CD4-positive, alpha-beta T cell (primary cell): ENCODE results near the gene C12orf56. TPM values are rescaled to one million over a fixed set of nuclear protein-coding genes. Genes with fewer than 3 reads are reported as not detected.

ENCODE experiments used
- ATAC-seq: fragments of 200-7000 bp; cut with Tn5 transposase; one replicate; pipeline ENCODE4 v1.10.0; 2022; ENCODE audit warnings: mild to moderate bottlenecking; ENCODE audit not compliant: poor library complexity
- CTCF ChIA-PET: fragments of 350-600 bp; sonication (Branson Sonifier 250); formaldehyde crosslinking; loops from one replicate; lab custom pipeline; 2021; ENCODE audit warnings: antibody characterized with exemption, inconsistent platforms; lab: Charles Lee
- POLR2A ChIA-PET: fragments of 350-600 bp; sonication (Branson Sonifier 250); formaldehyde crosslinking; loops from one replicate; lab custom pipeline; 2021; ENCODE audit warnings: antibody characterized with exemption, inconsistent platforms; lab: Charles Lee
- DNase-seq, 14 experiments: peaks; one replicate each; pipeline ENCODE4 v3.0.0-alpha.2; 2013 to 2020; ENCODE audit warnings: mixed read lengths in 2 of 14
- H3K27ac ChIP-seq, 2 donors: one replicate each; pipeline versions ENCODE4 v1.5.1 to v1.7.0; 2013; ENCODE audit warnings: low read length in 2 of 2, low read depth in 1 of 2, mild to moderate bottlenecking in 1 of 2
- H3K27me3 ChIP-seq, 2 experiments: 1 replicate in 1 of 2; 2 replicates in 1 of 2; pipeline versions ENCODE4 v1.6.1 to v1.7.0; 2013; ENCODE audit warnings: low read length in 2 of 2, control low read depth in 1 of 2, mild to moderate bottlenecking in 1 of 2, moderate library complexity in 1 of 2; ENCODE audit not compliant: insufficient read depth in 2 of 2, control insufficient read depth in 1 of 2
- H3K36me3 ChIP-seq: one replicate; pipeline ENCODE4 v1.6.1; 2013; ENCODE audit warnings: low read length, control low read depth; ENCODE audit not compliant: insufficient read depth
- H3K4me1 ChIP-seq: one replicate; pipeline ENCODE4 v1.6.1; 2013; ENCODE audit warnings: low read length, control low read depth; ENCODE audit not compliant: insufficient read depth
- H3K4me3 ChIP-seq: one replicate; pipeline ENCODE4 v1.5.1; 2013; ENCODE audit warnings: mild to moderate bottlenecking, low read length, moderate library complexity
- H3K9me3 ChIP-seq, 2 experiments: 1 replicate in 1 of 2; 2 replicates in 1 of 2; pipeline versions ENCODE4 v1.6.1 to v1.7.0; 2013; ENCODE audit warnings: low read length in 2 of 2, mild to moderate bottlenecking in 2 of 2, control low read depth in 1 of 2, moderate library complexity in 1 of 2; ENCODE audit not compliant: control insufficient read depth in 1 of 2, insufficient read depth in 1 of 2
- H3K27ac Mint-ChIP-seq: one replicate; pipeline ENCODE4 v1.8.0; 2020; ENCODE audit warnings: mixed read lengths
- H3K27me3 Mint-ChIP-seq: one replicate; pipeline ENCODE4 v1.8.0; 2021; ENCODE audit warnings: mixed read lengths
- H3K36me3 Mint-ChIP-seq: one replicate; pipeline ENCODE4 v1.8.0; 2021; ENCODE audit warnings: low read depth, mixed read lengths
- H3K4me1 Mint-ChIP-seq: one replicate; pipeline ENCODE4 v1.8.0; 2021; ENCODE audit warnings: low read depth, mixed read lengths
- H3K4me3 Mint-ChIP-seq: one replicate; pipeline ENCODE4 v1.8.0; 2020; ENCODE audit warnings: mild to moderate bottlenecking, mixed read lengths
- H3K9me3 Mint-ChIP-seq: one replicate; pipeline ENCODE4 v1.8.0; 2020; ENCODE audit warnings: mixed read lengths
- CTCF ChIP-seq: fragments of 200-600 bp; IDR thresholded peaks from one replicate; pipeline ENCODE4 v1.8.0; 2022; ENCODE audit warnings: antibody characterized with exemption, mild to moderate bottlenecking
- intact Hi-C, 2 experiments: fragments of 100-400 bp; cut with DNase I in 1 of 2; cut with micrococcal nuclease in 1 of 2; formaldehyde crosslinking; loops; one replicate each; pipeline versions ENCODE4 v1.15.1 to v1.9.0; 2023 to 2025; cut with DNase I, micrococcal nuclease
- total RNA-seq, 174 experiments: library from RNA in 2 of 174; stranded (reverse) in 2 of 174; gene quantifications; one replicate each; pipeline ENCODE4 v1.2.3 and lab custom pipeline; 2021 to 2026

Gene C12orf56
- total RNA-seq, 2 experiments from 2014 or later, result 0.08 to 0.17 TPM

DNA sequence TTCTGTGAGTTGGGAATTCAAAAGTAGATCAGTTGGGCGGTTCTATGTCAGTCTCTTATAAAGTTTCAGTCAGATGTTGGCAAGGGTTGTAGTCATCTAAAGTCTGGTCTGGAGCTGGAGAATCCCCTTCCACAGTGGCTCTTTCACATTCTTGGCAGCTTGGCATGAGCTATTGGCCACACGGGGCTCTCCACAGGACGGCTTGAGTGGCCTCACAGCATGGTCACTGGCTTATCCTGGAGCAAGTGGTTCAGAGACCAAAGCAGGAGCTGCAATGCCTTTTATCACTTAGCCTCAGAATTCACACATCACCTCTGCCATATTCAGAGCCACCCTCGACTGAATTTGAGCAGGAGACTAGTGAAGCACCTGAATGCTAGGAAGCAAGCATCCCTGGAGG, 161.3 kb downstream of the C12orf56 start:
- Mint-ChIP-seq H3K9me3 (no peaks in the 10 kb centered on the region), H3K27ac (no peak overlapping the region), H3K4me3 (no peak overlapping the region), H3K4me1 (no peaks in the 10 kb centered on the region), H3K36me3 (no peaks in the 10 kb centered on the region), H3K27me3 (peaks cover 19% of the 10 kb centered on the region)
- POLR2A ChIA-PET, result no interaction called here
- no peaks in the 10 kb centered on the region for H3K36me3 ChIP-seq
- intact Hi-C loops, result loop anchor here in 1 of 2 experiments (10.0 kb wide), 2 partner anchors 376 to 946 kb away; no protein-coding TSS in a partner anchor
- DNase-seq, result no peak
- no peaks in the 10 kb centered on the region for H3K27me3 ChIP-seq
- CTCF ChIA-PET, result no interaction called here
- no peak overlapping the region for H3K27ac ChIP-seq
- ATAC-seq, result no peak
- no peaks in the 10 kb centered on the region for H3K9me3 ChIP-seq
- no peaks in the 10 kb centered on the region for H3K4me1 ChIP-seq
- TF ChIP-seq CTCF, result no peak
- no peak overlapping the region for H3K4me3 ChIP-seq

GRCh38 chr12:64225626-64226025, 164.9 kb downstream of the C12orf56 start:
- H3K4me1 Mint-ChIP-seq, result peaks cover 19% of the 10 kb centered on the region
- DNase-seq (no peak), ATAC-seq (no peak)
- H3K27me3 Mint-ChIP-seq, result peaks cover 16% of the 10 kb centered on the region
- no peaks in the 10 kb centered on the region for H3K9me3 ChIP-seq
- H3K27ac ChIP-seq, result no peak overlapping the region
- ChIA-PET CTCF (no interaction called here), POLR2A (no interaction called here)
- no peaks in the 10 kb centered on the region for H3K27me3 ChIP-seq
- TF ChIP-seq CTCF, result no peak
- no peak overlapping the region for H3K4me3 ChIP-seq
- H3K4me3 Mint-ChIP-seq, result peak overlapping the region; percentile 0
- H3K36me3 Mint-ChIP-seq, result peaks cover 13% of the 10 kb centered on the region
- peaks cover 13% of the 10 kb centered on the region for H3K4me1 ChIP-seq
- H3K27ac Mint-ChIP-seq, result peak overlapping the region; percentile 12
- intact Hi-C loops, result loop anchor here in 1 of 2 experiments (10.0 kb wide), 2 partner anchors 379 to 949 kb away; no protein-coding TSS in a partner anchor
- H3K9me3 Mint-ChIP-seq, result no peaks in the 10 kb centered on the region
- H3K36me3 ChIP-seq, result no peaks in the 10 kb centered on the region

GRCh38 chr12:64222009-64222765, 168.4 kb downstream of the C12orf56 start, which contains the start of gene KICS2:
TSS of gene KICS2 (minus strand) at chr12:64222296. CDS start at chr12:64222237, 59 bp downstream.
- DNase-seq, result peak; percentile 79 to 97 (median 88)
- H3K4me3 Mint-ChIP-seq, result peak within 1 kb of the TSS; percentile 97
- intact Hi-C loops, result loop anchor here (2.0 to 10.0 kb wide), 6 partner anchors 180 to 953 kb away; partner anchors contain the start of gene XPOT (in 2 of the 2)
- peak within 1 kb of the TSS; percentile 78 for H3K4me3 ChIP-seq
- no peaks in the 10 kb centered on the region for H3K36me3 ChIP-seq
- peaks cover 13% of the 10 kb centered on the region for H3K36me3 Mint-ChIP-seq
- H3K27ac Mint-ChIP-seq, result peak within 1 kb of the TSS; percentile 95
- ChIA-PET POLR2A (interaction anchor here (0.6 to 1.4 kb wide), 13 partner anchors 8 to 1947 kb away, joined by 3 to 15 read pairs (median 5); partner anchors contain the start of genes LEMD3, LLPH, RASSF3 and SRGAP1), CTCF (interaction anchor here (0.6 kb wide), 1 partner anchor 1906 kb away, joined by 3 read pairs; no protein-coding TSS in a partner anchor)
- peaks cover 13% of the 10 kb centered on the region for H3K4me1 ChIP-seq
- no peaks in the 10 kb centered on the region for H3K9me3 ChIP-seq
- H3K9me3 Mint-ChIP-seq, result no peaks in the 10 kb centered on the region
- H3K27me3 Mint-ChIP-seq, result peaks cover 12% of the 10 kb centered on the region
- TF ChIP-seq CTCF, result no peak
- peaks cover 41% of the 10 kb centered on the region for H3K4me1 Mint-ChIP-seq
- H3K27me3 ChIP-seq, result no peaks in the 10 kb centered on the region
- ATAC-seq, result peak; percentile 85
- peak within 1 kb of the TSS; percentile 84 to 98 for H3K27ac ChIP-seq
